Esophagus muscularis mucosa (tissue), 4 donors: ENCODE data around the gene KCTD5. TPM values are rescaled to one million over a fixed set of nuclear protein-coding genes. Genes with fewer than 3 reads are reported as not detected.

Experiments
- DNase-seq: peaks from one replicate; pipeline ENCODE4 v3.0.0-alpha.2; 2017; ENCODE audit errors: extremely low spot score
- H3K27ac ChIP-seq, 4 donors: fragments of 200-600 bp; sonication (generic); replicated peaks in 1 of 4; 1 replicate in 3 of 4; 2 replicates in 1 of 4; pipeline ENCODE4 v1.5.1; 2016 to 2019; ENCODE audit warnings: mild to moderate bottlenecking in 1 of 4
- H3K27me3 ChIP-seq, 4 donors: fragments of 200-600 bp; sonication (generic); one replicate each; pipeline versions ENCODE4 v1.5.1 to v1.6.0; 2016 to 2019
- H3K36me3 ChIP-seq, 4 donors: fragments of 200-600 bp; sonication (generic); one replicate each; pipeline ENCODE4 v1.5.1; 2016 to 2019
- H3K4me1 ChIP-seq, 4 donors: fragments of 200-600 bp; sonication (generic); one replicate each; pipeline ENCODE4 v1.5.1; 2016 to 2019
- H3K4me3 ChIP-seq, 4 donors: fragments of 200-600 bp; sonication (generic); 1 replicate in 2 of 4; 2 replicates in 2 of 4; pipeline ENCODE4 v1.5.1; 2016 to 2019; ENCODE audit warnings: mild to moderate bottlenecking in 4 of 4, moderate library complexity in 1 of 4
- H3K9me3 ChIP-seq, 4 donors: fragments of 200-600 bp; sonication (generic); 1 replicate in 3 of 4; 2 replicates in 1 of 4; pipeline ENCODE4 v1.5.1; 2016 to 2019
- EP300 ChIP-seq: sonication (generic); formaldehyde crosslinking; IDR thresholded peaks from one replicate; pipeline ENCODE4 v1.6.1; 2017; ENCODE audit warnings: antibody characterized with exemption
- POLR2A ChIP-seq: fragments of 450-650 bp; IDR thresholded peaks from one replicate; pipeline ENCODE4 v1.6.1; 2017; ENCODE audit warnings: antibody characterized with exemption, moderate library complexity, mild to moderate bottlenecking, low read depth
- POLR2AphosphoS5 ChIP-seq, 2 donors: sonication (generic); formaldehyde crosslinking; IDR thresholded peaks; one replicate each; pipeline ENCODE4 v1.6.1; 2017; ENCODE audit warnings: antibody characterized with exemption in 2 of 2
- WGBS: methylation state at CpG from one replicate; pipeline ENCODE4 v1.1.5; 2018; 5-methylcytosine and 5-hydroxymethylcytosine counted together
- intact Hi-C: fragments of 100-400 bp; cut with DNase I; formaldehyde crosslinking; loops from one replicate; pipeline ENCODE4 v1.15.1; 2023
- total RNA-seq, 4 donors: library from RNA; depleted of rRNA; stranded (reverse); fragments of >200 nt; gene quantifications; one replicate each; pipeline versions ENCODE4 v1.1.0 to v1.2.1, GENCODE V29; 2016
- TF ChIP-seq, protein P1 (sequence below), 3 experiments: fragments of 200-600 bp in 2 of 3; fragments of 450-650 bp in 1 of 3; sonication (generic) in 2 of 3; IDR thresholded peaks; one replicate each; pipeline ENCODE4 v1.5.1; 2017 to 2019; ENCODE audit warnings: antibody characterized with exemption in 3 of 3, mild to moderate bottlenecking in 2 of 3, moderate library complexity in 1 of 3

KCTD5 gene
- total RNA-seq, 4 donors from 2014 or later: 9.1 to 22.1 (median 15.7) TPM

DNA sequence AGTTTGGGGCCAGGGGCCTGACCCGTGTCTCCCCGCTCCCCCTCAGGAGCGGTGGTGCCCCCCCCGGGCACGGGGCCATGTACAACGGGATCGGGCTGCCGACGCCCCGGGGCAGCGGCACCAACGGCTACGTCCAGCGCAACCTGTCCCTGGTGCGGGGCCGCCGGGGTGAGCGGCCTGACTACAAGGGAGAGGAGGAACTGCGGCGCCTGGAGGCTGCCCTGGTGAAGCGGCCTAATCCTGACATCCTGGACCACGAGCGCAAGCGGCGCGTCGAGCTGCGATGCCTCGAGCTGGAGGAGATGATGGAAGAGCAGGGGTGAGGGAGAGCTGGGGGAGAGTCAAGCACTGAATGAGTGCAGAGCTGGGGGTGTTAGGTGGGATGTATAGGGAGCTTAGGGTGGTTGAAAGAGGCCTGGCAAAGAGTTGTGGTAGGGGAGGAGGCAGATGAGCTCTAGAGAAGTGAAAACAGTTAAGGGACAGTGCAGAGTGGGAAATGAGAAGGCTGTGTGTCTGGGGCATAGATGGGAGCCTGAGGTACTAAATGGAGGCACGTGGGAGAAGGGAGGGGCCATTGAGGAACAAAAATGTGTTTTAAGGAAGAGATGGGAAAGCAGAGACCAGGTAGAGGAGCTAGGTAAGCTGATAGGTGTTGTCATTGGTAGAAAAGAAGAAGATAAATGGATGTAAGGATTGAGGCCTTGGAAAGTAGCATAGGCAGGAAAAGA is 74.1 kb downstream of the KCTD5 start:
- TF ChIP-seq, protein P1, sequence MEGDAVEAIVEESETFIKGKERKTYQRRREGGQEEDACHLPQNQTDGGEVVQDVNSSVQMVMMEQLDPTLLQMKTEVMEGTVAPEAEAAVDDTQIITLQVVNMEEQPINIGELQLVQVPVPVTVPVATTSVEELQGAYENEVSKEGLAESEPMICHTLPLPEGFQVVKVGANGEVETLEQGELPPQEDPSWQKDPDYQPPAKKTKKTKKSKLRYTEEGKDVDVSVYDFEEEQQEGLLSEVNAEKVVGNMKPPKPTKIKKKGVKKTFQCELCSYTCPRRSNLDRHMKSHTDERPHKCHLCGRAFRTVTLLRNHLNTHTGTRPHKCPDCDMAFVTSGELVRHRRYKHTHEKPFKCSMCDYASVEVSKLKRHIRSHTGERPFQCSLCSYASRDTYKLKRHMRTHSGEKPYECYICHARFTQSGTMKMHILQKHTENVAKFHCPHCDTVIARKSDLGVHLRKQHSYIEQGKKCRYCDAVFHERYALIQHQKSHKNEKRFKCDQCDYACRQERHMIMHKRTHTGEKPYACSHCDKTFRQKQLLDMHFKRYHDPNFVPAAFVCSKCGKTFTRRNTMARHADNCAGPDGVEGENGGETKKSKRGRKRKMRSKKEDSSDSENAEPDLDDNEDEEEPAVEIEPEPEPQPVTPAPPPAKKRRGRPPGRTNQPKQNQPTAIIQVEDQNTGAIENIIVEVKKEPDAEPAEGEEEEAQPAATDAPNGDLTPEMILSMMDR (IDR thresholded peaks at IDR 0.05): no peak
- no peak for TF ChIP-seq POLR2AphosphoS5 (IDR thresholded peaks at IDR 0.05)
- TF ChIP-seq POLR2A: no peak
- no peak for TF ChIP-seq EP300
- no peak overlapping the region for H3K4me3 ChIP-seq
- no peaks in the 10 kb centered on the region for H3K9me3 ChIP-seq
- intact Hi-C loops: no loop called here
- H3K27me3 ChIP-seq: no peaks in the 10 kb centered on the region
- WGBS: 88% methylated on average over 23 of the region's 30 CpGs
- peaks cover 43 to 53% (median 50%) of the 10 kb centered on the region in 4 donors for H3K36me3 ChIP-seq
- DNase-seq: no peak
- H3K27ac ChIP-seq: no peak overlapping the region
- H3K4me1 ChIP-seq: peaks cover 41 to 59% (median 52%) of the 10 kb centered on the region in 4 donors

DNA sequence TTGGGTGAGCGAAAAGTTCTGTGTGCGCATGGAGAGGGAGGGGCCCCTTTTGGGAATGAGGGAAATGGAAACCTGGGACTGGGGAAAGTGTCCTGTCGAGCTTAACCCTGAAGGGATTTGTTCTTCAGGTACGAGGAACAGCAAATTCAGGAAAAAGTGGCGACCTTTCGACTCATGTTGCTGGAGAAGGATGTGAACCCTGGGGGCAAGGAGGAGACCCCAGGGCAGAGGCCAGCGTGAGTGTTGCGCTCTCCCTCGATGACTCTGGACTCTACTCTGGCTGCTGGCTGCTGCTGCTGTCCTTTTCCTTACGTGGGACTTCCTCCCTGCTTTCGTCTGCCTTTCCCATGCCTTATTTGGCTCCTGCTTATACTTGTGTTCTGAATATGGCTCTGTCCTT is 75.0 kb downstream of the KCTD5 start:
- Histone ChIP-seq H3K36me3 (peaks cover 51 to 62% (median 59%) of the 10 kb centered on the region in 4 donors), H3K4me1 (peaks cover 36 to 53% (median 46%) of the 10 kb centered on the region in 4 donors), H3K27ac (no peak overlapping the region), H3K27me3 (no peaks in the 10 kb centered on the region), H3K9me3 (no peaks in the 10 kb centered on the region), H3K4me3 (no peak overlapping the region)
- WGBS: 75% methylated on average over 11 of the region's 11 CpGs
- no peak for DNase-seq
- intact Hi-C loops: no loop called here
- no peak for TF ChIP-seq POLR2AphosphoS5 (IDR thresholded peaks at IDR 0.05)
- TF ChIP-seq EP300: no peak
- TF ChIP-seq, protein P1 (IDR thresholded peaks at IDR 0.05): no peak
- TF ChIP-seq POLR2A: no peak

Other genes starting within 250 kb of the KCTD5 start
- gene TEDC2, start 222.4 kb upstream of the KCTD5 start, total RNA-seq: 1 to 10 TPM in 1 of 4 donors, not detected in 3; 1.5 TPM
- gene NTN3, start 211.2 kb upstream of the KCTD5 start, total RNA-seq: under 1 TPM in 3 of 4 donors, not detected in 1; 0.19 to 0.42 (median 0.29) TPM
- 10 to 100 TPM in 2 of 4 donors, 1 to 10 TPM in 2; 7.0 to 14.1 (median 11.5) TPM for gene TBC1D24, start 207.4 kb upstream of the KCTD5 start, total RNA-seq
- 10 to 100 TPM; 42.8 to 85.0 (median 69.0) TPM for gene ATP6V0C, start 168.6 kb upstream of the KCTD5 start, total RNA-seq
- gene AMDHD2, start 162.2 kb upstream of the KCTD5 start, total RNA-seq: 10 to 100 TPM; 20.0 to 33.2 (median 26.4) TPM
- gene CEMP1, start 151.1 kb upstream of the KCTD5 start, total RNA-seq: not detected
- 10 to 100 TPM; 28.3 to 45.7 (median 35.0) TPM for gene PDPK1, start 144.5 kb upstream of the KCTD5 start, total RNA-seq
- gene PRSS27, start 37.7 kb downstream of the KCTD5 start, total RNA-seq: 1 to 10 TPM in 3 of 4 donors, under 1 TPM in 1; 0.75 to 4.2 (median 2.2) TPM
- gene SRRM2, start 70.1 kb downstream of the KCTD5 start, total RNA-seq: 100 to 1,000 TPM; 126 to 325 (median 234) TPM
- gene ELOB, start 94.8 kb downstream of the KCTD5 start, total RNA-seq: 100 to 1,000 TPM; 199 to 229 (median 213) TPM
- not detected for gene PRSS33, start 105.0 kb downstream of the KCTD5 start, total RNA-seq
- not detected for gene PRSS41, start 115.9 kb downstream of the KCTD5 start, total RNA-seq
- not detected for gene PRSS21, start 134.7 kb downstream of the KCTD5 start, total RNA-seq
- not detected for gene ZG16B, start 147.8 kb downstream of the KCTD5 start, total RNA-seq
- gene PRSS22, start 175.6 kb downstream of the KCTD5 start, total RNA-seq: not detected
- 10 to 100 TPM; 41.9 to 47.2 (median 43.9) TPM for gene FLYWCH2, start 200.7 kb downstream of the KCTD5 start, total RNA-seq
- gene FLYWCH1, start 229.4 kb downstream of the KCTD5 start, total RNA-seq: 10 to 100 TPM; 33.8 to 61.6 (median 46.8) TPM